HG03442 (cell line): ENCODE measurements around the gene PRR12.

Source experiments
- ATAC-seq: cut with Tn5 transposase; IDR thresholded peaks from one replicate; pipeline ENCODE4 v1.9.1; 2021; ENCODE audit warnings: mild to moderate bottlenecking, moderate library complexity; ENCODE audit not compliant: unreplicated experiment

The PRR12 gene

GRCh38 chr19:49590971-49591730 is at the start of gene PRR12:
Gene PRR12, plus strand, starts transcription at chr19:49591182. Its CDS starts 473 bp downstream, at chr19:49591655.
- no peak for ATAC-seq

- ATAC-seq = no peak
Observed at GRCh38 chr19:49541914-49542313, 49.1 kb upstream of the PRR12 start.

- ATAC-seq = no peak
Observed at GRCh38 chr19:49542446-49542845, 48.5 kb upstream of the PRR12 start.

- ATAC-seq = no peak
Observed at GRCh38 chr19:49543032-49543431, 48.0 kb upstream of the PRR12 start.

- no peak for ATAC-seq
Observed at GRCh38 chr19:49544154-49544553, 46.8 kb upstream of the PRR12 start.

GRCh38 chr19:49546825-49547565 is 44.0 kb upstream of the PRR12 start:
- ATAC-seq = no peak

- no peak for ATAC-seq
Observed at GRCh38 chr19:49549045-49549444, 41.9 kb upstream of the PRR12 start.

GRCh38 chr19:49551531-49551930 is 39.5 kb upstream of the PRR12 start:
- ATAC-seq = no peak

GRCh38 chr19:49552749-49553148 is 38.2 kb upstream of the PRR12 start:
- no peak for ATAC-seq

- ATAC-seq = no peak
Observed at GRCh38 chr19:49553451-49554271, 37.3 kb upstream of the PRR12 start.

- ATAC-seq = no peak
Observed at GRCh38 chr19:49554701-49555181, 36.2 kb upstream of the PRR12 start.

- no peak for ATAC-seq
Observed at GRCh38 chr19:49555600-49556411, 35.2 kb upstream of the PRR12 start.

GRCh38 chr19:49556412-49557398 is 34.3 kb upstream of the PRR12 start:
- ATAC-seq = no peak

GRCh38 chr19:49557641-49558325 is 33.2 kb upstream of the PRR12 start:
- no peak for ATAC-seq

- no peak for ATAC-seq
Observed at GRCh38 chr19:49558591-49558990, 32.4 kb upstream of the PRR12 start.

GRCh38 chr19:49559443-49559842 is 31.5 kb upstream of the PRR12 start:
- ATAC-seq = no peak

GRCh38 chr19:49559928-49560327 is 31.1 kb upstream of the PRR12 start:
- no peak for ATAC-seq

GRCh38 chr19:49560358-49560900 is 30.6 kb upstream of the PRR12 start:
- no peak for ATAC-seq
